ENCODE results near the gene HECW1. TPM values are rescaled to one million over a fixed set of nuclear protein-coding genes. Genes with fewer than 3 reads are reported as not detected.

The HECW1 gene
- total and polyA plus RNA-seq, 2 of the 8 experiments (the other 6 are each of a cell fraction or from before 2014, with no cell fraction given): 2.9 to 12.7 TPM

DNA sequence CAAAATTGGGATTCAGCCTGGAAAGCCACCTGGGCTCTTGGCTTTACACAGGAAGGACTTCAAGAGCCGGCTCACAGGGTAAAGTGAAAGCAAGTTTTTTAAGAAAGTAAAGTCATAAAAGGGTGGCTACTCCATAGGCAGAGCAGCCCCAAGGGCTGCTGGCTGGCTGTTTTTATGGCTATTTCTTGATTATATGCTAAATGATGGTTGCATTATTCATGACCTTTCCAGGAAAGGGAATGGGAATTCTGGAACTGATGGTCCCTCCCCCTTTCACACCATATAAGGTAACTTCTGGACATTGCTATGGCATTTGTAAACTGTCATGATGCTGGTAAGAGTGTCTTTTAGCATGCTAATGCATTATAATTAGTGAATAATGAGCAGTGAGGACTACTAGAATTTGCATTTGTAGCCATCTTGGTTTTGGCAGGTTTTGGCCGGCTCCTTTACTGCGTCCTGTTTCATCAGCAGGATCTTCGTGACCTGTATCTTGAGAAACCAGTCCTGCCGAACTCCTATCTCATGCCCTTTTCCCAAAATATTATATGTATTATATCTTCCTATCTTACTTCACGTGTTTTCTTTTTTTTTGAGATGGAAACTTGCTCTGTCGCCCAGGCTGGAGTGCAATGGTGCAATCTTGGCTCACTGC, 80.5 kb downstream of the HECW1 start:
- TF ChIP-seq SRF (IDR thresholded peaks at IDR 0.05; ENCODE audit: low read depth, low read length): peak; percentile 66
- TF ChIP-seq POLR2A (IDR thresholded peaks at IDR 0.05; ENCODE audit: control extremely low read depth in 1 of 2, low read depth in 2 of 2, low read length in 2 of 2): no peak
- TF ChIP-seq JUN (IDR thresholded peaks at IDR 0.05; ENCODE audit: low read depth, low read length): no peak
- TF ChIP-seq YY1 (IDR thresholded peaks at IDR 0.05; ENCODE audit: low read depth, low read length): peak; percentile 53; the same call in 1 of the 2 replicates
- TF ChIP-seq RAD21 (IDR thresholded peaks at IDR 0.05 in 1 of 2, conservative IDR thresholded peaks at IDR 0.05 in 1 of 2; ENCODE audit: low read depth in 2 of 2, low read length in 2 of 2): no peak
- TF ChIP-seq, protein P1, sequence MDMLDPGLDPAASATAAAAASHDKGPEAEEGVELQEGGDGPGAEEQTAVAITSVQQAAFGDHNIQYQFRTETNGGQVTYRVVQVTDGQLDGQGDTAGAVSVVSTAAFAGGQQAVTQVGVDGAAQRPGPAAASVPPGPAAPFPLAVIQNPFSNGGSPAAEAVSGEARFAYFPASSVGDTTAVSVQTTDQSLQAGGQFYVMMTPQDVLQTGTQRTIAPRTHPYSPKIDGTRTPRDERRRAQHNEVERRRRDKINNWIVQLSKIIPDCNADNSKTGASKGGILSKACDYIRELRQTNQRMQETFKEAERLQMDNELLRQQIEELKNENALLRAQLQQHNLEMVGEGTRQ (IDR thresholded peaks at IDR 0.05; ENCODE audit: low read length): no peak
- no peak for TF ChIP-seq SP2 (IDR thresholded peaks at IDR 0.05; ENCODE audit: low read length)
- Histone ChIP-seq H2BK20ac (ENCODE audit: low read length) (peak overlapping the region; percentile 25; the same call in 1 of the 2 replicates), H3K14ac (ENCODE audit: insufficient read length) (no peak overlapping the region), H4K91ac (replicated peaks; ENCODE audit: insufficient read length, low read length) (peak overlapping the region; percentile 38), H2BK5ac (ENCODE audit: low read depth, low read length) (peak overlapping the region; percentile 46; the same call in 1 of the 2 replicates), H2BK120ac (replicated peaks; ENCODE audit: low read depth, low read length) (no peak overlapping the region), H3K4ac (replicated peaks; ENCODE audit: insufficient read length, low read depth, low read length) (no peak overlapping the region), H3K4me1 (replicated peaks in 1 of 4; ENCODE audit: control insufficient read depth in 3 of 4, insufficient read depth in 4 of 4, low read length in 3 of 4) (peaks cover 5 to 23% (median 16%) of the 10 kb centered on the region in 4 experiments; a peak in 6 of 7 replicates), H2BK15ac (ENCODE audit: low read length) (no peak overlapping the region), H3K23ac (ENCODE audit: insufficient read length) (no peak overlapping the region), H3K79me2 (ENCODE audit: control insufficient read depth in 1 of 2, insufficient read depth in 2 of 2, low read length in 2 of 2) (no peaks in the 10 kb centered on the region), H3K9ac (replicated peaks in 1 of 4; ENCODE audit: extremely low read depth in 1 of 4, low read depth in 3 of 4, low read length in 3 of 4) (no peak overlapping the region), H3K79me1 (ENCODE audit: low read depth, low read length) (no peaks in the 10 kb centered on the region), H4K20me1 (replicated peaks in 1 of 2; ENCODE audit: control insufficient read depth in 1 of 2, insufficient read depth in 2 of 2, low read length in 2 of 2) (peaks cover 0 to 1% of the 10 kb centered on the region in 2 experiments), H4K5ac (ENCODE audit: insufficient read length, low read depth, low read length) (no peak overlapping the region), H3K27ac (ENCODE audit: low read depth, low read length) (no peak overlapping the region), H3K9me3 (ENCODE audit: insufficient read depth in 2 of 2, low read depth in 1 of 2, low read length in 1 of 2) (no peaks in the 10 kb centered on the region), H3K23me2 (ENCODE audit: low read depth, low read length) (peaks cover 2% of the 10 kb centered on the region; the same call in 1 of the 2 replicates), H3K56ac (replicated peaks; ENCODE audit: insufficient read length, low read depth, low read length) (no peak overlapping the region), H3K4me3 (ENCODE audit: extremely low read depth in 1 of 4, insufficient read depth in 2 of 4, low read depth in 3 of 4, low read length in 4 of 4) (no peak overlapping the region), H2AK5ac (ENCODE audit: low read depth, low read length) (no peak overlapping the region), H3K36me3 (ENCODE audit: control insufficient read depth in 2 of 4, insufficient read depth in 4 of 4, low read length in 3 of 4) (no peaks in the 10 kb centered on the region), H2AFZ (ENCODE audit: low read length) (no peak overlapping the region), H4K8ac (ENCODE audit: extremely low read depth, insufficient read depth, low read length) (no peak overlapping the region), H3K18ac (ENCODE audit: extremely low read depth, low read length) (no peak overlapping the region), H3K4me2 (ENCODE audit: insufficient read depth in 1 of 2, low read depth in 2 of 2, low read length in 2 of 2) (no peak overlapping the region; a peak in 1 of 4 replicates), H2BK12ac (ENCODE audit: low read depth, low read length) (peak overlapping the region; percentile 60; the same call in 1 of the 2 replicates), H3K27me3 (replicated peaks in 1 of 4; ENCODE audit: control insufficient read depth in 3 of 4, extremely low read depth in 1 of 4, insufficient read depth in 3 of 4, low read length in 3 of 4) (no peaks in the 10 kb centered on the region)
- DNase-seq (ENCODE audit: low read depth in 1 of 2, low spot score in 2 of 2) (no peak), FAIRE-seq (no peak)
- whole genome bisulfite sequencing, 2 experiments (ENCODE audit: extremely low coverage in 1 of 2, insufficient coverage in 1 of 2, insufficient read length in 1 of 2, insufficient replicate concordance in 2 of 2, low coverage in 1 of 2, low lambda C conversion rate in 2 of 2, missing lambda C conversion rate in 1 of 2): 93% methylated on average over 7 of the region's 7 CpGs; no CpG with 5 or more reads in 1 of the 2 experiments
- ChIA-PET POLR2A (ENCODE audit: partially characterized antibody) (no interaction called here), CTCF (ENCODE audit: partially characterized antibody) (no interaction called here)

Measured in H1 (cell line).